Adrenal gland (tissue), 5 donors: ENCODE data around the gene ECSCR.

Experiments used
- CTCF ChIP-seq, 6 experiments: fragments of 450-650 bp in 4 of 6; fragments of 200-600 bp in 2 of 6; sonication (generic) in 1 of 6; IDR thresholded peaks; 1 replicate in 5 of 6; 2 replicates in 1 of 6; pipeline versions ENCODE4 v1.5.1 to v1.8.0; 2016 to 2021; ENCODE audit warnings: antibody characterized with exemption in 6 of 6, mild to moderate bottlenecking in 2 of 6, moderate library complexity in 1 of 6
- POLR2A ChIP-seq, 2 donors: fragments of 450-650 bp; IDR thresholded peaks; one replicate each; pipeline ENCODE4 v1.6.1; 2017; ENCODE audit warnings: antibody characterized with exemption in 2 of 2, mild to moderate bottlenecking in 2 of 2, moderate library complexity in 1 of 2
- donor health status: DM: no; HTN: no; CAD: no.

- no peak for TF ChIP-seq POLR2A (IDR thresholded peaks at IDR 0.05)
- TF ChIP-seq CTCF (IDR thresholded peaks at IDR 0.05): no peak
Observed at GRCh38 chr5:139453683-139454567, 8.6 kb downstream of the ECSCR start.
